ENCODE data around the gene ZNF281. TPM values are rescaled to one million over a fixed set of nuclear protein-coding genes. Genes with fewer than 3 reads are reported as not detected.

ZNF281 gene
- total and polyA plus RNA-seq, 2 of the 4 experiments (the other 2 are of a cell fraction): 7.0 to 37.5 TPM

GRCh38 chr1:200355801-200356200, 54.0 kb downstream of the ZNF281 start:
- Histone ChIP-seq H3K4me1 (ENCODE audit: control insufficient read depth, insufficient read depth, low read length) (peaks cover 18% of the 10 kb centered on the region), H4K8ac (ENCODE audit: low read depth in 2 of 2, low read length in 2 of 2) (no peak overlapping the region), H3K27me3 (ENCODE audit: control insufficient read depth, insufficient read depth, low read length) (no peaks in the 10 kb centered on the region), H3K4me2 (ENCODE audit: low read depth, low read length) (no peak overlapping the region), H3K9me3 (ENCODE audit: control insufficient read depth, insufficient read depth, low read length) (no peaks in the 10 kb centered on the region), H3K4ac (ENCODE audit: low read depth, low read length) (peak overlapping the region; percentile 3; the same call in 1 of the 2 replicates), H3K23ac (ENCODE audit: low read depth, low read length) (no peak overlapping the region), H3K4me3 (ENCODE audit: insufficient read depth, low read depth, low read length) (no peak overlapping the region), H2BK15ac (ENCODE audit: low read depth, low read length) (peak overlapping the region; percentile 15; the same call in 1 of the 3 replicates), H3K9ac (ENCODE audit: low read depth, low read length) (no peak overlapping the region), H3K14ac (replicated peaks; ENCODE audit: low read depth, low read length) (0 out of 2 replicates have a peak overlapping the region, but pooled peaks have one; percentile 53), H2BK20ac (ENCODE audit: low read depth, low read length) (peak overlapping the region; percentile 36; the same call in 1 of the 2 replicates), H3K36me3 (ENCODE audit: control insufficient read depth, insufficient read depth, low read length) (no peaks in the 10 kb centered on the region), H4K91ac (ENCODE audit: insufficient read depth, low read depth, low read length) (0 out of 2 replicates have a peak overlapping the region, but pooled peaks have one; percentile 2), H3K18ac (ENCODE audit: low read depth, low read length) (no peak overlapping the region), H2AK5ac (ENCODE audit: low read depth, low read length) (no peak overlapping the region), H2BK120ac (ENCODE audit: low read depth, low read length) (peak overlapping the region; percentile 46; the same call in 1 of the 2 replicates), H3K9me1 (ENCODE audit: insufficient read depth, low read length) (peaks cover 12% of the 10 kb centered on the region), H2BK5ac (ENCODE audit: low read depth, low read length, poor library complexity, severe bottlenecking) (no peak overlapping the region), H3K27ac (ENCODE audit: insufficient read depth, low read length) (no peak overlapping the region), H4K5ac (ENCODE audit: low read depth, low read length) (no peak overlapping the region; the same call in 1 of the 2 replicates), H3K79me1 (ENCODE audit: low read depth in 1 of 2, low read length in 2 of 2) (no peaks in the 10 kb centered on the region), H4K20me1 (ENCODE audit: insufficient read depth, low read length) (no peaks in the 10 kb centered on the region), H2AFZ (replicated peaks; ENCODE audit: low read length, poor library complexity) (no peak overlapping the region), H2AK9ac (replicated peaks; ENCODE audit: low read depth, low read length, poor library complexity) (no peak overlapping the region), H3K56ac (ENCODE audit: extremely low read depth, insufficient read depth, low read length) (no peak overlapping the region)
- no TSS peak for BruUV-seq (replicated peaks)
- WGBS, 2 experiments (ENCODE audit: extremely low coverage in 2 of 2, insufficient read length in 1 of 2): 95% methylated on average over 2 of the region's 3 CpGs; no CpG with 5 or more reads in 1 of the 2 experiments
- DNase-seq (no peak), ATAC-seq (ENCODE audit: low read depth) (no peak)
- ChIA-PET POLR2A (ENCODE audit: unreplicated experiment) (no interaction called here), CTCF (interaction anchor here (1.1 kb wide), 1 partner anchor 8 kb away, joined by 3 read pairs; no protein-coding TSS in a partner anchor)
- dilution Hi-C loops (cut with HindIII; ENCODE audit: low sequenced_read_pairs, unreplicated experiment): no loop called here
- in situ Hi-C loops (cut with MboI; ENCODE audit: low sequenced_read_pairs): no loop called here
- TF ChIP-seq MAZ (IDR thresholded peaks at IDR 0.05; ENCODE audit: borderline replicate concordance, low read depth, low read length): no peak
- TF ChIP-seq RCOR1 (IDR thresholded peaks at IDR 0.05; ENCODE audit: insufficient replicate concordance, low read length): no peak
- no peak for TF ChIP-seq NFE2L2 (IDR thresholded peaks at IDR 0.05; ENCODE audit: low read depth, low read length)
- TF ChIP-seq RFX5 (IDR thresholded peaks at IDR 0.05; ENCODE audit: low read depth, low read length): no peak
- no peak for TF ChIP-seq CHD1 (IDR thresholded peaks at IDR 0.05; ENCODE audit: low read depth, low read length)
- no peak for TF ChIP-seq POLR2A (IDR thresholded peaks at IDR 0.05; ENCODE audit: low read depth, low read length)
- TF ChIP-seq RAD21 (IDR thresholded peaks at IDR 0.05; ENCODE audit: low read length): no peak
- TF ChIP-seq MXI1 (IDR thresholded peaks at IDR 0.05; ENCODE audit: borderline replicate concordance, low read depth, low read length): no peak
- TF ChIP-seq BHLHE40 (IDR thresholded peaks at IDR 0.05; ENCODE audit: low read depth, low read length): no peak
- no peak for TF ChIP-seq USF2 (IDR thresholded peaks at IDR 0.05; ENCODE audit: low read depth, low read length)
- no peak for TF ChIP-seq MAFK (IDR thresholded peaks at IDR 0.05; ENCODE audit: low read depth, low read length)
- no peak for TF ChIP-seq SMC3 (IDR thresholded peaks at IDR 0.05; ENCODE audit: low read depth, low read length)
- no peak for TF ChIP-seq CEBPB (IDR thresholded peaks at IDR 0.05; ENCODE audit: low read depth, low read length)
- no peak for TF ChIP-seq CTCF (conservative IDR thresholded peaks at IDR 0.05; ENCODE audit: low read depth, low read length)
- intact Hi-C loops (cut with micrococcal nuclease): no loop called here
